Hepatocyte (in vitro differentiated cells): ENCODE results near the gene ARRB2. TPM values are rescaled to one million over a fixed set of nuclear protein-coding genes. Genes with fewer than 3 reads are reported as not detected.

Experiments used
- DNase-seq: peaks from one replicate; pipeline ENCODE4 v3.0.0-alpha.2; 2016; ENCODE audit warnings: low spot score
- H2AFZ ChIP-seq: fragments of 200-600 bp; sonication (generic); 2 replicates; pipeline ENCODE4 v1.6.0; 2016; ENCODE audit warnings: antibody characterized with exemption, mild to moderate bottlenecking
- H3K27ac ChIP-seq: fragments of 200-600 bp; sonication (generic); 2 replicates; pipeline ENCODE4 v1.5.1; 2016; ENCODE audit warnings: mild to moderate bottlenecking
- H3K27me3 ChIP-seq: fragments of 200-600 bp; sonication (generic); 2 replicates; pipeline ENCODE4 v1.6.1; 2016
- H3K36me3 ChIP-seq: fragments of 200-600 bp; sonication (generic); replicated peaks from 2 replicates; pipeline ENCODE4 v1.5.1; 2016; ENCODE audit warnings: low read depth; ENCODE audit not compliant: insufficient read depth
- H3K4me1 ChIP-seq: fragments of 200-600 bp; sonication (generic); 2 replicates; pipeline ENCODE4 v1.5.1; 2016; ENCODE audit warnings: mild to moderate bottlenecking, moderate library complexity; ENCODE audit not compliant: insufficient read depth
- H3K4me2 ChIP-seq: fragments of 200-600 bp; sonication (generic); 2 replicates; pipeline ENCODE4 v1.6.0; 2016
- H3K4me3 ChIP-seq: fragments of 200-600 bp; sonication (generic); 2 replicates; pipeline ENCODE4 v1.5.1; 2016; ENCODE audit warnings: mild to moderate bottlenecking
- H3K79me2 ChIP-seq: fragments of 200-600 bp; sonication (generic); 2 replicates; pipeline ENCODE4 v1.6.0; 2017; ENCODE audit warnings: mild to moderate bottlenecking
- H3K9me2 ChIP-seq: fragments of 200-600 bp; sonication (generic); replicated peaks from 2 replicates; pipeline ENCODE4 v1.6.0; 2017; ENCODE audit warnings: mild to moderate bottlenecking; ENCODE audit not compliant: insufficient read depth
- H3K9me3 ChIP-seq: fragments of 200-600 bp; sonication (generic); 2 replicates; pipeline ENCODE4 v1.5.1; 2016; ENCODE audit warnings: low read depth, mild to moderate bottlenecking
- H4K20me1 ChIP-seq: fragments of 200-600 bp; sonication (generic); 2 replicates; pipeline ENCODE4 v1.6.0; 2016; ENCODE audit warnings: mild to moderate bottlenecking; ENCODE audit not compliant: insufficient read depth, poor library complexity, severe bottlenecking
- EZH2 ChIP-seq: fragments of 200-600 bp; sonication (generic); IDR thresholded peaks from 2 replicates; pipeline ENCODE4 v1.6.1; 2016; ENCODE audit warnings: antibody characterized with exemption, mild to moderate bottlenecking, borderline replicate concordance
- EZH2phosphoT487 ChIP-seq: fragments of 200-600 bp; sonication (generic); IDR thresholded peaks from one replicate; pipeline ENCODE4 v1.6.1; 2018; ENCODE audit warnings: antibody characterized with exemption, mild to moderate bottlenecking, low read depth, moderate library complexity; ENCODE audit not compliant: unreplicated experiment, severe bottlenecking
- WGBS: methylation state at CpG from one replicate; pipeline ENCODE4 v1.1.6; 2016; ENCODE audit warnings: low lambda C conversion rate; ENCODE audit errors: missing lambda C conversion rate; 5-methylcytosine and 5-hydroxymethylcytosine counted together
- polyA plus RNA-seq: library from polyadenylated mRNA; unstranded; fragments of >200 nt; fragmentation: Nextera tagmentation; extraction: Ambion mirVana; gene quantifications from 2 replicates; pipeline ENCODE4 v1.2.1, GENCODE V29; 2016
- total RNA-seq: library from RNA; depleted of rRNA; stranded (reverse); fragments of >200 nt; gene quantifications from 2 replicates; pipeline ENCODE4 v1.2.3, GENCODE V29; 2014
- TF ChIP-seq, protein P1 (sequence below): fragments of 200-600 bp; sonication (generic); IDR thresholded peaks from 2 replicates; pipeline ENCODE4 v1.5.1; 2016; ENCODE audit warnings: antibody characterized with exemption, mild to moderate bottlenecking; ENCODE audit not compliant: poor library complexity

Gene ARRB2
- total and polyA plus RNA-seq, 2 experiments from 2014 or later: 15.3 to 20.0 TPM

DNA sequence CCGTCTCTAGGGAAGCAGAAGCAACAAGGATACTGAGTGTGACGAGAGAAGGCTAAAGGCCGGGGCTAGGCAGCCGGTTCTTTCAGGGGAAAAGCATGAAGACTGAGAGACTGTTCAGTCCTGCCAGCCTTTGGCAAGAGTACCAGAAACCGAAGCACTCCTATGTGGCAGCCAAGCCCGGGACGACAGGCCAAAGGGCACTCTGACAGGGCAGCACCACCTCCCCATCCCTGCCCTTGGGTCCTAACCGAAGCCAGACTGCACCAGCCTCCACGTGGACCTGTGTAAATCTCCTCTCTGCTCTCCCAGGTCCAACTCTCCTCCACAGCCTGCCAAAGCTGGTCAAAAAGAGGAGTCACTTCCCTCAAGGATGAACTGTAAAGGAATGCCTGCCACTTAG is 45.4 kb upstream of the ARRB2 start:
- H3K9me3 ChIP-seq: no peaks in the 10 kb centered on the region
- no peaks in the 10 kb centered on the region for H3K27me3 ChIP-seq
- H3K79me2 ChIP-seq: no peaks in the 10 kb centered on the region
- no peaks in the 10 kb centered on the region for H3K36me3 ChIP-seq
- H3K4me1 ChIP-seq: no peaks in the 10 kb centered on the region
- 85% methylated on average over 9 of the region's 9 CpGs for whole genome bisulfite sequencing
- no peaks in the 10 kb centered on the region for H3K9me2 ChIP-seq
- TF ChIP-seq, protein P1, sequence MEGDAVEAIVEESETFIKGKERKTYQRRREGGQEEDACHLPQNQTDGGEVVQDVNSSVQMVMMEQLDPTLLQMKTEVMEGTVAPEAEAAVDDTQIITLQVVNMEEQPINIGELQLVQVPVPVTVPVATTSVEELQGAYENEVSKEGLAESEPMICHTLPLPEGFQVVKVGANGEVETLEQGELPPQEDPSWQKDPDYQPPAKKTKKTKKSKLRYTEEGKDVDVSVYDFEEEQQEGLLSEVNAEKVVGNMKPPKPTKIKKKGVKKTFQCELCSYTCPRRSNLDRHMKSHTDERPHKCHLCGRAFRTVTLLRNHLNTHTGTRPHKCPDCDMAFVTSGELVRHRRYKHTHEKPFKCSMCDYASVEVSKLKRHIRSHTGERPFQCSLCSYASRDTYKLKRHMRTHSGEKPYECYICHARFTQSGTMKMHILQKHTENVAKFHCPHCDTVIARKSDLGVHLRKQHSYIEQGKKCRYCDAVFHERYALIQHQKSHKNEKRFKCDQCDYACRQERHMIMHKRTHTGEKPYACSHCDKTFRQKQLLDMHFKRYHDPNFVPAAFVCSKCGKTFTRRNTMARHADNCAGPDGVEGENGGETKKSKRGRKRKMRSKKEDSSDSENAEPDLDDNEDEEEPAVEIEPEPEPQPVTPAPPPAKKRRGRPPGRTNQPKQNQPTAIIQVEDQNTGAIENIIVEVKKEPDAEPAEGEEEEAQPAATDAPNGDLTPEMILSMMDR: no peak
- TF ChIP-seq EZH2phosphoT487 (no peak), EZH2 (no peak)
- H3K4me2 ChIP-seq: no peak overlapping the region
- DNase-seq: no peak
- no peak overlapping the region for H3K27ac ChIP-seq
- no peak overlapping the region for H2AFZ ChIP-seq
- no peak overlapping the region for H3K4me3 ChIP-seq
- no peaks in the 10 kb centered on the region for H4K20me1 ChIP-seq

DNA sequence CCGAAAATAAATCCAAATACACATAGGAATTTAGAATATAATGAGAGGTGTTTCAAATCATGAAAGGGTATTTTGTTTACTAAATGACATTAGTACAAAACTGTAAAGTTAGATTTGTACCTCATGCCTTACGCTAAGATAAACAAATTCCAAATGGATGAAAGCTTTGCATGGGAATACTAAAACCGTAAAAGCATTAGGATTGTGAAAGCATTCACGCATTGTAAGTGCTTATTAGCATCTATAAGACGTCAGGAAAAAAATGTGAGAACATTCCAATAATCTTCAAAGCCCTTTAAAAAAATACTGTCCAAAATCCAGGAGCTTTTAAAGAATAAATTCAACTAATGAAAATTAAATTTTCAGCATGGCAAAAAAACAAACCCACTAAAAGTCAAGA is 44.1 kb upstream of the ARRB2 start:
- H4K20me1 ChIP-seq: no peaks in the 10 kb centered on the region
- H3K27ac ChIP-seq: no peak overlapping the region
- TF ChIP-seq EZH2phosphoT487: no peak
- TF ChIP-seq, protein P1: no peak
- no peak for TF ChIP-seq EZH2
- no peaks in the 10 kb centered on the region for H3K9me3 ChIP-seq
- H3K36me3 ChIP-seq: no peaks in the 10 kb centered on the region
- no peak overlapping the region for H3K4me3 ChIP-seq
- DNase-seq: no peak
- no peak overlapping the region for H2AFZ ChIP-seq
- H3K9me2 ChIP-seq: no peaks in the 10 kb centered on the region
- WGBS: 70% methylated on average over 5 of the region's 5 CpGs
- H3K4me2 ChIP-seq: no peak overlapping the region
- H3K27me3 ChIP-seq: no peaks in the 10 kb centered on the region
- no peaks in the 10 kb centered on the region for H3K4me1 ChIP-seq
- no peaks in the 10 kb centered on the region for H3K79me2 ChIP-seq

- Histone ChIP-seq H3K36me3 (no peaks in the 10 kb centered on the region), H3K9me2 (no peaks in the 10 kb centered on the region), H2AFZ (no peak overlapping the region), H3K4me1 (no peaks in the 10 kb centered on the region), H3K9me3 (no peaks in the 10 kb centered on the region), H4K20me1 (no peaks in the 10 kb centered on the region), H3K27ac (no peak overlapping the region), H3K79me2 (no peaks in the 10 kb centered on the region), H3K4me2 (no peak overlapping the region), H3K27me3 (no peaks in the 10 kb centered on the region), H3K4me3 (no peak overlapping the region)
- 89% methylated on average over 4 of the region's 4 CpGs for WGBS
- no peak for TF ChIP-seq EZH2phosphoT487
- no peak for TF ChIP-seq EZH2
- TF ChIP-seq, protein P1: no peak
- no peak for DNase-seq
Measured at GRCh38 chr17:4667166-4667565, 43.3 kb upstream of the ARRB2 start.

DNA sequence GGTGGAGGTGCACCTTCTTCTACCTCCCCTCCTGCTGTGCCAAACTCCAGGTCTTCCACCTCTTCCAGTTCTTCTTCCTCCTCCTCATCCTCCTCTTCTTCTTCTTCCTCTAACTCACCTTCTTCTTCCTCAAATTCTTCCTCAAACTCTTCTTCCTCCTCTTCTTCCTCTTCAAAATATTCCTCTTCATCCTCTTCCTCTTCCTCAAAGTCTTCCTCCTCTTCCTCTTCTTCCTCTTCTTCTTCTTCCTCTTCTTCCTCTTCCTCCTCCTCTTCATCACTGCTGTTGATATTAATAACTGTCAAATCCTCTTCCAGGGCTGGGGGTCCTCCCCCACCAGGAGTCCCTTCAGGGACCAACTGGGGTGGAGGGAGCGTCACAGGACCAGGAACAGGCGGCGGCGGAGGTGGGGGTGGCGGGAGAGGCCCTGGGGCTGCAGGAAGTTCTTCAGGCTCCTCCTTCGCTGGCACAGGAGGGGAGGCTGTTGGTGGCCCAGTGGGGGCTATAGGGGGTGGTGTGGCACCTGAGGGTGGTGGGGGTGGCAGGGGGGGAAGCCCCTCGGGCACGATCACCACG is 38.3 kb upstream of the ARRB2 start:
- Histone ChIP-seq H3K4me1 (no peaks in the 10 kb centered on the region), H3K4me3 (no peak overlapping the region), H3K9me2 (no peaks in the 10 kb centered on the region), H2AFZ (no peak overlapping the region), H3K27me3 (no peaks in the 10 kb centered on the region), H3K9me3 (no peaks in the 10 kb centered on the region), H4K20me1 (no peaks in the 10 kb centered on the region), H3K27ac (no peak overlapping the region), H3K4me2 (no peak overlapping the region), H3K36me3 (no peaks in the 10 kb centered on the region), H3K79me2 (no peaks in the 10 kb centered on the region)
- TF ChIP-seq EZH2phosphoT487 (no peak), EZH2 (no peak)
- TF ChIP-seq, protein P1: no peak
- no peak for DNase-seq
- 95% methylated on average over 8 of the region's 9 CpGs for WGBS
